HepG2 (cell line): ENCODE data around the gene PRDM15. TPM values are rescaled to one million over a fixed set of nuclear protein-coding genes. Genes with fewer than 3 reads are reported as not detected.

Experiments
- ATAC-seq: fragments of 200-7000 bp; cut with Tn5 transposase; 3 replicates; pipeline ENCODE4 v1.9.1; 2020; ENCODE audit warnings: mild to moderate bottlenecking, moderate library complexity
- BruUV-seq: library from RNA; stranded (reverse); fragments of 400-500 nt; replicated peaks from 2 replicates; lab custom pipeline; 2021; lab: Mats Ljungman, UMichigan
- CTCF ChIA-PET: fragments of 300-600 bp; formaldehyde crosslinking; extraction: SDS; loops from one replicate; lab custom pipeline; 2021; ENCODE audit warnings: low total read pairs, inconsistent platforms, low intra/inter-chr PET ratio; lab: Yijun Ruan, JAX
- POLR2A ChIA-PET: fragments of 350-600 bp; sonication (Branson Sonifier 250); formaldehyde crosslinking; loops from one replicate; lab custom pipeline; 2020; ENCODE audit warnings: antibody characterized with exemption, inconsistent platforms; lab: Yijun Ruan, JAX
- DNase-seq: peaks from one replicate; pipeline ENCODE4 v3.0.0-alpha.2; 2015; ENCODE audit warnings: low spot score
- FAIRE-seq: peaks from 3 replicates; lab custom pipeline; 2011; peaks lifted over from hg19 to GRCh38; lab: Jason Lieb, UNC
- H2AFZ ChIP-seq: one replicate; pipeline ENCODE4 v1.6.1; 2011; ENCODE audit warnings: low read length, inconsistent platforms
- H3K27ac ChIP-seq: fragments of 300-600 bp; 3 replicates; pipeline ENCODE4 v1.8.0; 2011; ENCODE audit warnings: mixed run types, mild to moderate bottlenecking, mixed read lengths, low read length, inconsistent platforms; ENCODE audit not compliant: insufficient read depth; ENCODE audit errors: extremely low read length
- H3K27me3 ChIP-seq, 2 experiments: fragments of 200-600 bp in 1 of 2; 2 replicates in 1 of 2; 3 replicates in 1 of 2; pipeline versions ENCODE4 v1.6.0 to v1.8.0; 2011; ENCODE audit warnings: low read length in 2 of 2, mild to moderate bottlenecking in 2 of 2, moderate library complexity in 2 of 2, inconsistent platforms in 1 of 2; ENCODE audit not compliant: insufficient read depth in 2 of 2, control insufficient read depth in 1 of 2
- H3K36me3 ChIP-seq, 2 experiments: fragments of 200-600 bp in 1 of 2; replicated peaks in 1 of 2; 2 replicates in 1 of 2; 3 replicates in 1 of 2; pipeline versions ENCODE4 v1.5.1 to v1.8.0; 2011; ENCODE audit warnings: low read length in 2 of 2, inconsistent platforms in 1 of 2; ENCODE audit not compliant: insufficient read depth in 2 of 2, control insufficient read depth in 1 of 2
- H3K4me1 ChIP-seq: 2 replicates; pipeline ENCODE4 v1.5.1; 2012; ENCODE audit warnings: low read length, inconsistent platforms; ENCODE audit not compliant: insufficient read depth
- H3K4me2 ChIP-seq: 2 replicates; pipeline ENCODE4 v1.6.0; 2011; ENCODE audit warnings: low read depth, low read length, inconsistent platforms
- H3K4me3 ChIP-seq, 3 experiments: fragments of 200-600 bp in 1 of 3; sonication (generic), shearing (Covaris generic) in 1 of 3; replicated peaks in 1 of 3; 2 replicates each; pipeline ENCODE4 v1.5.1; 2011 to 2016; ENCODE audit warnings: low read length in 3 of 3, inconsistent platforms in 2 of 3, low read depth in 2 of 3, mild to moderate bottlenecking in 2 of 3, control low read depth in 1 of 3, mixed read lengths in 1 of 3; ENCODE audit not compliant: insufficient read depth in 1 of 3
- H3K79me2 ChIP-seq: one replicate; pipeline ENCODE4 v1.6.1; 2011; ENCODE audit warnings: low read length, inconsistent platforms; ENCODE audit not compliant: insufficient read depth
- H3K9ac ChIP-seq: 2 replicates; pipeline ENCODE4 v1.6.0; 2011; ENCODE audit warnings: mild to moderate bottlenecking, low read depth, low read length, inconsistent platforms; ENCODE audit not compliant: insufficient read depth
- H3K9me3 ChIP-seq: 2 replicates; pipeline ENCODE4 v1.5.1; 2012; ENCODE audit warnings: mild to moderate bottlenecking, low read length
- H4K20me1 ChIP-seq: 2 replicates; pipeline ENCODE4 v1.6.0; 2011; ENCODE audit warnings: inconsistent platforms, mild to moderate bottlenecking, low read length, moderate library complexity; ENCODE audit not compliant: insufficient read depth
- ARHGAP35 ChIP-seq: sonication (generic); formaldehyde crosslinking; IDR thresholded peaks from 2 replicates; pipeline ENCODE4 v1.9.0; 2022; ENCODE audit warnings: mild to moderate bottlenecking, inconsistent platforms, moderate library complexity, missing genetic modification reagents, borderline replicate concordance
- MTA3 ChIP-seq: sonication (generic); formaldehyde crosslinking; IDR thresholded peaks from 2 replicates; pipeline ENCODE4 v1.4.0; 2020; ENCODE audit warnings: missing genetic modification reagents
- NCOA2 ChIP-seq: sonication (generic); formaldehyde crosslinking; IDR thresholded peaks from 2 replicates; pipeline ENCODE4 v1.8.0; 2022; ENCODE audit warnings: inconsistent platforms
- NFATC3 ChIP-seq: sonication (generic); formaldehyde crosslinking; IDR thresholded peaks from 2 replicates; pipeline ENCODE4 v1.5.1; 2020; ENCODE audit warnings: mild to moderate bottlenecking, missing genetic modification reagents
- PAF1 ChIP-seq: IDR thresholded peaks from 2 replicates; pipeline ENCODE4 v1.6.1; 2016; ENCODE audit warnings: missing genetic modification reagents, missing compliant biosample characterization
- PHF8 ChIP-seq: sonication (generic); formaldehyde crosslinking; IDR thresholded peaks from 2 replicates; pipeline ENCODE4 v1.5.0; 2020; ENCODE audit warnings: missing genetic modification reagents
- SOX6 ChIP-seq, 2 experiments: fragments of 450-650 bp in 1 of 2; sonication (generic) in 1 of 2; formaldehyde crosslinking in 1 of 2; IDR thresholded peaks; 2 replicates each; pipeline versions ENCODE4 v1.4.0 to v1.6.1; 2017 to 2020; ENCODE audit warnings: antibody characterized with exemption in 1 of 2, mild to moderate bottlenecking in 1 of 2, missing genetic modification reagents in 1 of 2
- SYNCRIP ChIP-seq: fragments of 200-400 bp; formaldehyde crosslinking; IDR thresholded peaks from 2 replicates; pipeline ENCODE4 v1.6.1; 2018; ENCODE audit warnings: mild to moderate bottlenecking, low read depth, low read length; ENCODE audit not compliant: insufficient read depth
- TEAD2 ChIP-seq: sonication (generic); formaldehyde crosslinking; IDR thresholded peaks from 2 replicates; pipeline ENCODE4 v1.9.0; 2021; ENCODE audit warnings: missing genetic modification reagents
- ZNF235 ChIP-seq: sonication (generic); formaldehyde crosslinking; IDR thresholded peaks from 2 replicates; pipeline ENCODE4 v1.8.1; 2023; ENCODE audit warnings: mild to moderate bottlenecking, missing genetic modification reagents, borderline replicate concordance
- ZNF652 ChIP-seq: IDR thresholded peaks from 2 replicates; pipeline ENCODE4 v1.6.1; 2016; ENCODE audit warnings: low read depth, borderline replicate concordance
- ZNF724P ChIP-seq: sonication (generic); formaldehyde crosslinking; IDR thresholded peaks from 2 replicates; pipeline ENCODE4 v1.8.0; 2022; ENCODE audit warnings: missing genetic modification reagents, borderline replicate concordance
- ZNF841 ChIP-seq: sonication (generic); formaldehyde crosslinking; IDR thresholded peaks from 2 replicates; pipeline ENCODE4 v1.8.1; 2023; ENCODE audit warnings: missing genetic modification reagents, borderline replicate concordance
- WGBS: methylation state at CpG from one replicate; pipeline ENCODE4 v1.1.6; 2017; ENCODE audit warnings: low lambda C conversion rate; 5-methylcytosine and 5-hydroxymethylcytosine counted together
- in situ Hi-C: cut with HindIII; loops from 2 replicates; pipeline ENCODE4 v1.10.0; 2017; ENCODE audit warnings: low pct_unique_long_range_greater_than_20kb; ENCODE audit not compliant: extremely low pct_ligation_motif_present
- intact Hi-C: fragments of 100-400 bp; cut with micrococcal nuclease; formaldehyde crosslinking; loops from one replicate; pipeline ENCODE4 v1.10.0; 2022; ENCODE audit not compliant: unreplicated experiment
- polyA plus RNA-seq, 8 experiments: library from polyadenylated mRNA; depleted of rRNA in 3 of 8; stranded (reverse) in 7 of 8; unstranded in 1 of 8; fragments of >200 nt; fragmentation: Illumina TruSeq in 4 of 8; extraction: Trizol in 4 of 8; gene quantifications; 2 replicates each; pipeline versions ENCODE4 v1.2.1 to v1.2.3, GENCODE V29; 2011 to 2016; ENCODE audit warnings: low read depth in 4 of 8, missing spikeins in 1 of 8, mixed read lengths in 1 of 8; ENCODE audit not compliant: insufficient read depth in 1 of 8
- total RNA-seq, 5 experiments: library from RNA; depleted of rRNA; stranded (reverse); fragments of >200 nt; fragmentation: Illumina TruSeq; extraction: Trizol; gene quantifications; 2 replicates each; pipeline ENCODE4 v1.2.3, GENCODE V29; 2016; ENCODE audit warnings: low read depth in 1 of 5
- TF ChIP-seq, protein P1 (sequence below): sonication (generic); formaldehyde crosslinking; IDR thresholded peaks from 2 replicates; pipeline ENCODE4 v1.4.0; 2020; ENCODE audit warnings: missing genetic modification reagents, mild to moderate bottlenecking, borderline replicate concordance
- TF ChIP-seq, protein P2 (sequence below): sonication (generic); formaldehyde crosslinking; IDR thresholded peaks from 2 replicates; pipeline ENCODE4 v1.5.1; 2020; ENCODE audit warnings: missing genetic modification reagents, mild to moderate bottlenecking, borderline replicate concordance

The PRDM15 gene
- total and polyA plus RNA-seq, 2 of the 13 experiments (the other 11 are each of a cell fraction or from before 2014, with no cell fraction given), result 4.0 to 6.9 TPM

DNA sequence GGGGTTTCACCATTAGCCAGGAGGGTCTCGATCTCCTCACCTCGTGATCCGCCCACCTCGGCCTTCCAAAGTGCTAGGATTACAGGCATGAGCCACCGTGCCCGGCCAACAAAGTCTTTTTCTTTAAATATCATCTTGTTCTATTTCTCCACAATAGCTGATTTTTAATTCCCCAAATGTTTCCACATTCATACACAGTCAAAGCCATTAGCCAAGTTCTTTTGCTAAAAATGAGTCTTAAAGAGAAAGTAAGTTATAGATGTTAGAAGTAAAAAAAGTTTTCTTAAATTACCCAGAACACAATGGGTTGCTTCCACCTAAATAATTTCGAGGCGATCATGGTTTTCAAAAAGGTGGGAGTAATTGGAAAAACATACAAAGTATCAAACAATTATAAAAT is 44.0 kb upstream of the PRDM15 start:
- no TSS peak for BruUV-seq
- 98% methylated on average over 8 of the region's 8 CpGs for WGBS

More for the DNA sequence above, 44.0 kb upstream of the PRDM15 start:
- DNase-seq, result no peak
- no peak overlapping the region for H3K27ac ChIP-seq
- TF ChIP-seq ZNF841 (CRISPR knock-in tag) (no peak), PHF8 (CRISPR knock-in tag) (no peak), ARHGAP35 (no peak), SYNCRIP (no peak), PAF1 (CRISPR knock-in tag) (no peak), NFATC3 (no peak), MTA3 (CRISPR knock-in tag) (no peak), SOX6 (IDR thresholded peaks at IDR 0.05) (no peak), SOX6 (CRISPR knock-in tag; IDR thresholded peaks at IDR 0.05) (no peak), ZNF235 (CRISPR knock-in tag) (no peak), TEAD2 (CRISPR knock-in tag) (no peak), ZNF724P (CRISPR knock-in tag) (no peak), NCOA2 (no peak), ZNF652 (CRISPR knock-in tag) (no peak)
- TF ChIP-seq, protein P1, sequence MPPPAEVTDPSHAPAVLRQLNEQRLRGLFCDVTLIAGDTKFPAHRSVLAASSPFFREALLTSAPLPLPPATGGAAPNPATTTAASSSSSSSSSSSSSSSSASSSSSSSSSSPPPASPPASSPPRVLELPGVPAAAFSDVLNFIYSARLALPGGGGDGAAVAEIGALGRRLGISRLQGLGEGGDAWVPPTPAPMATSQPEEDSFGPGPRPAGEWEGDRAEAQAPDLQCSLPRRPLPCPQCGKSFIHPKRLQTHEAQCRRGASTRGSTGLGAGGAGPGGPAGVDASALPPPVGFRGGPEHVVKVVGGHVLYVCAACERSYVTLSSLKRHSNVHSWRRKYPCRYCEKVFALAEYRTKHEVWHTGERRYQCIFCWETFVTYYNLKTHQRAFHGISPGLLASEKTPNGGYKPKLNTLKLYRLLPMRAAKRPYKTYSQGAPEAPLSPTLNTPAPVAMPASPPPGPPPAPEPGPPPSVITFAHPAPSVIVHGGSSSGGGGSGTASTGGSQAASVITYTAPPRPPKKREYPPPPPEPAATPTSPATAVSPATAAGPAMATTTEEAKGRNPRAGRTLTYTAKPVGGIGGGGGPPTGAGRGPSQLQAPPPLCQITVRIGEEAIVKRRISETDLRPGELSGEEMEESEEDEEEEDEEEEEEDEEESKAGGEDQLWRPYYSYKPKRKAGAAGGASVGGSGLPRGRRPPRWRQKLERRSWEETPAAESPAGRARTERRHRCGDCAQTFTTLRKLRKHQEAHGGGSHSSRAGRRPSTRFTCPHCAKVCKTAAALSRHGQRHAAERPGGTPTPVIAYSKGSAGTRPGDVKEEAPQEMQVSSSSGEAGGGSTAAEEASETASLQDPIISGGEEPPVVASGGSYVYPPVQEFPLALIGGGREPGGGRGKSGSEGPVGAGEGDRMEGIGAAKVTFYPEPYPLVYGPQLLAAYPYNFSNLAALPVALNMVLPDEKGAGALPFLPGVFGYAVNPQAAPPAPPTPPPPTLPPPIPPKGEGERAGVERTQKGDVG, result no peak
- TF ChIP-seq, protein P2, sequence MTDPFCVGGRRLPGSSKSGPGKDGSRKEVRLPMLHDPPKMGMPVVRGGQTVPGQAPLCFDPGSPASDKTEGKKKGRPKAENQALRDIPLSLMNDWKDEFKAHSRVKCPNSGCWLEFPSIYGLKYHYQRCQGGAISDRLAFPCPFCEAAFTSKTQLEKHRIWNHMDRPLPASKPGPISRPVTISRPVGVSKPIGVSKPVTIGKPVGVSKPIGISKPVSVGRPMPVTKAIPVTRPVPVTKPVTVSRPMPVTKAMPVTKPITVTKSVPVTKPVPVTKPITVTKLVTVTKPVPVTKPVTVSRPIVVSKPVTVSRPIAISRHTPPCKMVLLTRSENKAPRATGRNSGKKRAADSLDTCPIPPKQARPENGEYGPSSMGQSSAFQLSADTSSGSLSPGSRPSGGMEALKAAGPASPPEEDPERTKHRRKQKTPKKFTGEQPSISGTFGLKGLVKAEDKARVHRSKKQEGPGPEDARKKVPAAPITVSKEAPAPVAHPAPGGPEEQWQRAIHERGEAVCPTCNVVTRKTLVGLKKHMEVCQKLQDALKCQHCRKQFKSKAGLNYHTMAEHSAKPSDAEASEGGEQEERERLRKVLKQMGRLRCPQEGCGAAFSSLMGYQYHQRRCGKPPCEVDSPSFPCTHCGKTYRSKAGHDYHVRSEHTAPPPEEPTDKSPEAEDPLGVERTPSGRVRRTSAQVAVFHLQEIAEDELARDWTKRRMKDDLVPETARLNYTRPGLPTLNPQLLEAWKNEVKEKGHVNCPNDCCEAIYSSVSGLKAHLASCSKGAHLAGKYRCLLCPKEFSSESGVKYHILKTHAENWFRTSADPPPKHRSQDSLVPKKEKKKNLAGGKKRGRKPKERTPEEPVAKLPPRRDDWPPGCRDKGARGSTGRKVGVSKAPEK (CRISPR knock-in tag), result no peak
- TF ChIP-seq, all 625 proteins: peak for 0
- peaks cover 1% of the 10 kb centered on the region for H3K79me2 ChIP-seq
- peaks cover 50% of the 10 kb centered on the region for H3K4me1 ChIP-seq
- H3K4me3 ChIP-seq, result no peak overlapping the region
- H3K9me3 ChIP-seq, result no peaks in the 10 kb centered on the region
- ATAC-seq, result no peak
- no peak overlapping the region for H3K4me2 ChIP-seq
- in situ Hi-C loops (no loop called here), intact Hi-C loops (no loop called here)
- ChIA-PET POLR2A (no interaction called here), CTCF (no interaction called here)
- no peaks in the 10 kb centered on the region for H3K27me3 ChIP-seq
- H2AFZ ChIP-seq, result no peak overlapping the region
- FAIRE-seq, result no peak
- H3K9ac ChIP-seq, result no peak overlapping the region
- H3K36me3 ChIP-seq, result peaks cover 3 to 10% of the 10 kb centered on the region in 2 experiments
- no peaks in the 10 kb centered on the region for H4K20me1 ChIP-seq
